HG03342 (cell line): ENCODE results near the gene LPCAT4.
A peak's percentile ranks its signal among the peaks of the same experiment; 100 is the strongest.
"Not testable (repeated sequence)": the region's sequence is repeated elsewhere in the genome, so short reads cannot be mapped to it uniquely, and the experiment has no call there.

ENCODE experiments used
- ATAC-seq: cut with Tn5 transposase; IDR thresholded peaks from one replicate; pipeline ENCODE4 v1.9.1; 2021; ENCODE audit warnings: mild to moderate bottlenecking, moderate library complexity; ENCODE audit not compliant: unreplicated experiment

Gene LPCAT4, protein sequence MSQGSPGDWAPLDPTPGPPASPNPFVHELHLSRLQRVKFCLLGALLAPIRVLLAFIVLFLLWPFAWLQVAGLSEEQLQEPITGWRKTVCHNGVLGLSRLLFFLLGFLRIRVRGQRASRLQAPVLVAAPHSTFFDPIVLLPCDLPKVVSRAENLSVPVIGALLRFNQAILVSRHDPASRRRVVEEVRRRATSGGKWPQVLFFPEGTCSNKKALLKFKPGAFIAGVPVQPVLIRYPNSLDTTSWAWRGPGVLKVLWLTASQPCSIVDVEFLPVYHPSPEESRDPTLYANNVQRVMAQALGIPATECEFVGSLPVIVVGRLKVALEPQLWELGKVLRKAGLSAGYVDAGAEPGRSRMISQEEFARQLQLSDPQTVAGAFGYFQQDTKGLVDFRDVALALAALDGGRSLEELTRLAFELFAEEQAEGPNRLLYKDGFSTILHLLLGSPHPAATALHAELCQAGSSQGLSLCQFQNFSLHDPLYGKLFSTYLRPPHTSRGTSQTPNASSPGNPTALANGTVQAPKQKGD

DNA sequence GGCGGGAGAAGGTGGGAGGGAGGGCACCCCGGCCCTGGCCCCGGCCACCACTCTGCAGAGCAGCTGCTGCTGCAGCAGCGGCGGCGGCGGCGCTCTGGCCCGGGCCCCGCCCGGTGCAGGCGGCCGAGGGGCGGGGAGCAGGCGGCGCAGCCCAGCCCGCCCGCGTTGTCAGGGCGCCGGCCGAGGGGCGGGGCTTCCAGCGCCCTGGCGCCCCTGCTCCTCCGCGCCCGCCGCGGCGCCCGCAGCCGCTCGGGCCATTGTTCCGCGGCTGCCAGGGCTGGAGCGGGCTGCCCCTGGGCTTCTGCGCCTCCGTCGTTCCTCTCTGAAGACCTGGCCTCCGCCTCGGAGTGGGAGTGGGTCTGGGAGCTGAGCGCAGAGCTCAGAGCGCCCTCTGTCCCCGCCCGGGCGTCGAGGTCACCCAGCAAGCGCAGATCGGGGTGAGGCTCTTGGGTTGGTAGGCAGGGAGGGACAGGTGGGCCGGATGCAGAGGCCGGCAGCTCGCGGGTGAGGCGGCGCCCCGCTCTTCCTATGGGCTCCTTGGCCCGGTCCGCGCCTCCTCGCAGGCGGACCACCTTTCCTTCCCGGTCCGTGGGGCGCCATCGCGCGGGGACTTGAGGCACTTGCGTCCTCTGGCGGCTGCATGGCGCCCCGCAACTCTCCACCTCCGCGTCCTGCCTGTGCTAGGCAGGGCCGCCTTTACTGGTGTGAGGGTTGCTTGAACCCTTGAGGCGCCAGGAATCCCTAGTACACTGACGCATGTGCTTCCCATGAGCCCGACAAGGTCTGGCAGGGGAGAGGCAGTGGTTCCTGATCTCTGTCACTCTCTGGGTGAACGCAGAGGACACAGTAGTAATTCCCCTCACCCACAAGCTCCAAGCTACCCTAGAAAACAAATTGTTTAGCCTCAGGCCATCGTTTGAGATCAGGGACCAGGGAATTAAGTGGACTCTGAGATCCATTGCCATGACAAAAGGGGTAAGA is at the start of gene LPCAT4:
Gene LPCAT4 (minus strand): TSS at position 96 of the 981 bp plus-strand sequence. CDS start 96 bp downstream, outside the sequence.
- peak; percentile 74 for ATAC-seq

DNA sequence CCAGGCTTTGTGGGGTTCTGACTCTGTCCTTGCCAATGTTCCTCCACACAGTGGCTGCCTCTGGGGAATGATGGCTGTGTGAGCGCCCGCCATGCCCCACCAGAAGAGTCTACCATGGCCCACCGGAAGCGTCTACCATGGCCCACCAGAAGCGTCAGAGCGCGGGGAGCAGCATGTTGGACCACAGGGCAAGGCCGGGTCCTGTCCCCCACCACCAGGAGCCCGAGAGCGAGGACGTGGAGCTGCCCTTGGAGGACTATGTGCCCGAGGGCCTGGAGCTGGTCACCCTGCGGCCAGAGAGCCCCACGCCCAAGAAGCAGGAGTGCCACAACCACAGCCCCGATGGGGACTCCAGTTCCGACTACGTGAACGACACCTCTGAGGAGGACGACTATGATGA is 42.5 kb upstream of the LPCAT4 start:
- not testable (repeated sequence) for ATAC-seq

- ATAC-seq: not testable (repeated sequence)
Measured at GRCh38 chr15:34408973-34409372, 42.0 kb upstream of the LPCAT4 start.

GRCh38 chr15:34403899-34404298 is 36.9 kb upstream of the LPCAT4 start:
- not testable (repeated sequence) for ATAC-seq

DNA sequence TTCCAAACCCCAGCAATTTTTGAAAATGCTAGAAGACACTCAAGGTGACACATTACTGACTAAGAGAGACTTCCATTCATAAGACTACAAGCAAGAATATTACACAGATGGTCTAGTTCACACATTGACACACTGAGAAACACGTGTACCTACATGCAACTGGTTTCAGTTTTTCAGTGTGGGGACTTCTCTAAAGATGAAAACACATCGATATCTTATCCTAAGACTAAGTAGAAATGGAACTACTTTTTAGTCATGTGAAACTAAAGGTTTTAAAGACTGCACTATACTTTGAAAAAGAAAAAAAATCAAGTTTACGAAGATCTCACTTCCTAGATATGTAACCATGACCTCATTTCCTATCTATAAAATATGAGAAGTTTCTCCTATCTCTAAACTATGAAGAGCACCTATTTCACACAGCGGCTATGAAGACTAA is 36.2 kb upstream of the LPCAT4 start:
- ATAC-seq: not testable (repeated sequence)

GRCh38 chr15:34397637-34398259 is 30.8 kb upstream of the LPCAT4 start:
- not testable (repeated sequence) for ATAC-seq

GRCh38 chr15:34392981-34393380 is 26.0 kb upstream of the LPCAT4 start:
- not testable (repeated sequence) for ATAC-seq

DNA sequence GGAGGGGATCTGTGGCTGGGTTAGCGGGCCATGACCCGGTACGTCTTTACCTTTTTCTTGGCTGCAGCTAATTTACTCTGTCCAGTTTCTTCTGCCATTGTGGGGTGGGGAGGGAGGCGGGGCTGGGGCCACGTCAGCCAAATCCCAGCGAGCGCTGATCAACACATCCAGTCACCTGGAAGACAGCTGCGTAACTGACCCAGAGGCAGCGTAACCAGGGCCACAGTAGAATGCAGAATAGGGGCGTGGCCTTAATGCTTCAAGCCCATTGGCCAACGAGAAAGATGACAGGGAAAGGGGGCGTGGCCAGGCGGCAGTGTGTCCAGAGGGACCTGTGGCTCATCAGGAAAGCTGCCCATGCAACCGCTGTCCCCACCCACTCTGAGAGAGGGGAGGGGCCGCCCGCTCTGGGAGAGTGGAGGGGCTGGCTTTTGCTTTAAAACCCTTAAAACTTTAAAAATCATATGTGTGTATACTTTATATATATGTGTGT is 22.6 kb upstream of the LPCAT4 start:
- not testable (repeated sequence) for ATAC-seq

GRCh38 chr15:34381829-34382521 is 15.0 kb upstream of the LPCAT4 start:
- not testable (repeated sequence) for ATAC-seq

DNA sequence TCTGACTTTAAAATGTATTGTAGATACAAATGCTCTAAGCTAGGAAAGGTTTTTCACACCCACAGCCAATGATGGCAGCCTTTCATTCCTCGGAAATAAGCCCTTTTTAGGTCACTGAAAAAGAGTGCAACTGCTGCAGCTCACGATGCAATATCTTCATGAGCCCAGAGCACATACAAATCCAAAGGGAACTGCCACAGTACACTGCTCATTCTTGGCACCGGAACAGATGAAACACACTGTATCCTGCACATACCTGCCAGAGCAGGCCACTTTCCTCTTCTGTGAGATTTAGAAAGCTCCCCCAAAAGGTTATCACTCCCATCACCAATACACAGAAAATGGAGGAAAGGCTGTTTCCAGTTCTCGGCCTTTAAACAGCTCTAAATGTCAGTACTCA is 13.5 kb upstream of the LPCAT4 start:
- ATAC-seq: not testable (repeated sequence)

- ATAC-seq: no peak
Measured at GRCh38 chr15:34376856-34377255, 9.9 kb upstream of the LPCAT4 start.

- not testable (repeated sequence) for ATAC-seq
Measured at GRCh38 chr15:34375541-34375940, 8.5 kb upstream of the LPCAT4 start.

GRCh38 chr15:34374816-34375215 is 7.8 kb upstream of the LPCAT4 start:
- no peak for ATAC-seq

DNA sequence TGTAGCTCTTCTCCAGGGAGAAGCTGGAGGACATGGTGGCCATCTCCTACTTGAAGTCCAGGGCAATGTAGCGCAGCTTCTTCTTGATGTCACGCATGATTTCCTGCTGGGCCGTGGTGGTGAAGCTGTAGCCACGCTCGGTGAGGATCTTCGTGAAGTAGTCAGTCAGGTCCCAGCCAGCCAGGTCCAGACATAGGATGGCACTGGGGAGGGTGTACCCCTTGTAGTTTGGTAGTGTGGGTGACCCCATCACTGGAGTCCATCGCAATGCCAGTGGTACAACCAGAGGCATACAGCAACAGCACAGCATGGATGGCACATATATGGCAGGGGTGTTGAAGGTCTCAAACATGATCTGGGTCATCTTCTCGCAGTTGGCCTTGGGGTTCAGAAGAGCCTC is 7.0 kb upstream of the LPCAT4 start:
- no peak for ATAC-seq

GRCh38 chr15:34370643-34371042 is 3.6 kb upstream of the LPCAT4 start:
- no peak for ATAC-seq

- ATAC-seq: no peak
Measured at GRCh38 chr15:34370129-34370528, 3.1 kb upstream of the LPCAT4 start.

DNA sequence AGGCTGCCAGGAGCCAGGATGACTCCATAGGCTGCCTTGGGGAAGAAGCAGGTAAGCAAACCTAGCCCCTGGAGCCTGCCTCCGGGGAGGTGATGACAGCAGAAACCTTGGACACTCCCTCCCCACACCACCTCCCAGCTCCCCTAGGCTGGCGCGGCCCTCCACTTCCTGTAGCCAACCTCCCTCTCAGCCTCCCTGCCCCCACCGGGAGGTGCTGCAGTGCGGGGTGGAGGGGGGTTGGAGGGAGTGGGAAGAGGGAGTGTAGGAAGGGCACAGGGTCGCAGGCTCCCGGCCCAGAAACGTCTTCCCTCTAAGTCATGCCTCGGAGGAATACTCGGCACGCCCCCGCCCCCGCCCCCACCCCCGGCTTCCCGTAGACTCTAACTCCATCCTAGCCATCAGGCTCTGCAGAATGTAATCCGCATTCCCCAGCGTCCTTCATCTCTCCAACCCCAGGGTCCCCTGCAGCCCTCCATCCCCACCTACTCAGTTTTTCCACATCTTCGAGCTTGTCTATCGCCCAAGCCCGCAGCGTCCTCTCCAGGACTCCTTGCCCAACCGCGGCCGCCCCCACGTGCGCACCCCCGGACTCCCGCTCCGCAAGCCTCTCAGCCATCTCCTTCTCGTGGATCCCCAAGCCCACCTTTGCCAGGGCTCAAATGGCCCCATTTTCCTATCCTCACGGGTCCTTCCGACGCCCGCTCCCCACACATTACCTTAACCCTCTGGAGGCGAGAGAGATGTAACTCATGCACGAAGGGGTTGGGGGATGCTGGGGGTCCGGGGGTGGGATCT is 528 bp downstream of the LPCAT4 start:
- no peak for ATAC-seq

DNA sequence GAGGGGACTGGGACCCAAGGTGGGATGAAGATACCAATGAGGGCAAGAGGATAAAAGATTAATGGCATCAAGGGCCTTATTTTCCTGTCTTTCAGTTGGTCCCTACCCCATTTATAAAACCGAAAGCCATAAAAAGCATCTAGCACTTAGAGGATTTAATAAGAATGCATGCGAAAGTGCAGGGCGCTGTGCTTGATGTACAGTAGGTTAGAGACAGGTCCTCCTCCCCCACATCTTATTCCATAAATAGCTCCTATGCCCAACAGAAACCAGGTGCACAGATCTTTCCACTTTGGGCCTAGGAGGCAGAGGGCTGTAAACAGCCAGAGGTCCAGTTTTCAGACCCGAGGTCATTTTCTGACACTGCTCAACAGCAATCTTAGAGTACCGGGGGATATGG is 1.2 kb downstream of the LPCAT4 start:
- no peak for ATAC-seq
